Peyer's patch (tissue), 4 donors: ENCODE results near the gene HSBP1L1.

Source experiments
- CTCF ChIP-seq, 6 experiments: fragments of 450-650 bp in 4 of 6; fragments of 200-600 bp in 2 of 6; sonication (generic) in 1 of 6; IDR thresholded peaks; one replicate each; pipeline ENCODE4 v1.5.1; 2017 to 2019; ENCODE audit warnings: antibody characterized with exemption in 6 of 6, mild to moderate bottlenecking in 3 of 6, moderate library complexity in 1 of 6
- POLR2A ChIP-seq, 2 donors: fragments of 450-650 bp; IDR thresholded peaks; one replicate each; pipeline ENCODE4 v1.5.1; 2017; ENCODE audit warnings: antibody characterized with exemption in 2 of 2, mild to moderate bottlenecking in 2 of 2, moderate library complexity in 2 of 2

DNA sequence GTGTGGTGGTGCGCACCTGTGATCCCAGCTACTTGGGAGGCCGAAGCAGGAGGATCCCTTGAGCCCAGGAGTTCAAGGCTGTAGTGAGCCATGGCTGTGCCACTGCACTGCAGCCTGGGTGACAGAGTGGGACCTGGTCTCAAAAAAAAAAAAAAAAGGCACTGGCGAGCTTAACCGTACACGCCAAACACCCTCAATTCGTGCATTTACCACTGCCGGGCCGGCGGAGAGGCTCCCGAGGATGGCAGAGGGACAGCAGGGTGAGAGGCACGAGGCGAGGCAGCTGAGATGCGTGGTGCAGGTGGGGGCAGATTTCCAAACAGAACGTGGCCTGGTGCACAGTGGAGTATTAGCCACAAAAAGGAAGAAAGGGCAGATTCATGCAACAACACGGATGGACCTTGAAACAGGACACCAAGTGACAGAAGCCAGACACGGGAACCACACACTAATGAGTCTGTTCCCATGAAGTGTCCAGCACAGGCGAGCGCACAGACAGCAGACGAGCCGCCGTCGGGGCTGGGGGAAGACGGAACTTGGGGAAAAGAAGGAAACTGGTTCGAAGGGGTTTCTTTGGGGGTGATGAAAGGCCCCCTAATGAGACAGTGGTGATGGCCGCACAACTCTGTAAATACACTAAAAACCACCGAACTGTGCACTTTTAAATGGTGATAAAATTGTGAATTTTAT, 40.4 kb upstream of the HSBP1L1 start:
- TF ChIP-seq CTCF (IDR thresholded peaks at IDR 0.05) (no peak), POLR2A (IDR thresholded peaks at IDR 0.05) (no peak)
